CD1c-positive myeloid dendritic cell (primary cell): ENCODE results near the gene ATP8A1.
"Not testable (repeated sequence)": the region's sequence is repeated elsewhere in the genome, so short reads cannot be mapped to it uniquely, and the experiment has no call there.

Experiments
- DNase-seq: peaks from one replicate; pipeline ENCODE4 v3.0.0-alpha.2; 2016; ENCODE audit errors: extremely low spot score

Gene ATP8A1

GRCh38 chr4:42467777-42468176 is 189.1 kb downstream of the ATP8A1 start:
- not testable (repeated sequence) for DNase-seq

- no peak for DNase-seq
These were observed 190.5 kb downstream of the ATP8A1 start for GRCh38 chr4:42466273-42466844.

DNA sequence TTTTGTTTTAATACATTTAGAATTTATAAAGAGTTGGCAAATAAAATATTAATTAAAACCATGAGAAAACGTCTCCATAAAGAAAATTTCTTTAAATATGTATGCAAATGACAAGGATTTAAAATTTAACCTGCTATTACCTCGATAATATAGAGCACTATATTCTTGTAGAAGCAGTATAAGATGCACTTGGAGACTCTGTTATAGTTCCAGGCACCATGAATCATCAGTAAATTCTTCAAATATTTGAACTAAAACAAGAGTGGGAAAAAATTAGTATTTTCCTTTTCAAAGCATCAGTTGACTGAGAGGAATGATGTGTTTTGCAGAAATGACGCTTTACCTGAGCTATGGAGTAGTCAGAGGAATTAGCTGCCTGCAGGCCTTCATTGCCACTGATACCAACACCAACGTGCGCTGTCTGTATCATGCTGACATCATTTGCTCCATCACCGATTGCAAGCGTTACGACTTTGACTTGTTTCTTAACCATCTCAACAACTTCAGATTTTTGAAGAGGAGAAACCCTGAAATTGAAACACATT is 192.3 kb downstream of the ATP8A1 start:
- DNase-seq = no peak

- DNase-seq = not testable (repeated sequence)
These were observed 195.7 kb downstream of the ATP8A1 start for GRCh38 chr4:42461216-42461615.

DNA sequence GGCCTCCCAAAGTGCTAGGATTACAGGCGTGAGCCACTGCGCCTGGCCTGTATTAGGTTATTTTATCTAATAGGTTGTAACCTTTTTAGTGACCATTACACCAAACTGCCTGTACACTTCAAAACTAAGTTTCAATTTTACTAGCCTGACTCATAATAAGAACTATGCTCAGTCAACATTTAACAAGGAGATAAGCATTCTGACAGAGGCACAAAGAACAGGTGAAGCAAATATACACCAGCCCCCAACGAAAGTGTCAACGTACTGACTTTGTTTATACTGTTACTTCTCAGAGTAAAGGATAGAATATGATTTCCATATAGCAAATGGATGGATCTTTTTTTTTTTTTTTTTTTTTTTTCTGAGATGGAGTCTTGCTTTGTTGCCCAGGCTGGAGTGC is 196.9 kb downstream of the ATP8A1 start:
- no peak for DNase-seq

DNA sequence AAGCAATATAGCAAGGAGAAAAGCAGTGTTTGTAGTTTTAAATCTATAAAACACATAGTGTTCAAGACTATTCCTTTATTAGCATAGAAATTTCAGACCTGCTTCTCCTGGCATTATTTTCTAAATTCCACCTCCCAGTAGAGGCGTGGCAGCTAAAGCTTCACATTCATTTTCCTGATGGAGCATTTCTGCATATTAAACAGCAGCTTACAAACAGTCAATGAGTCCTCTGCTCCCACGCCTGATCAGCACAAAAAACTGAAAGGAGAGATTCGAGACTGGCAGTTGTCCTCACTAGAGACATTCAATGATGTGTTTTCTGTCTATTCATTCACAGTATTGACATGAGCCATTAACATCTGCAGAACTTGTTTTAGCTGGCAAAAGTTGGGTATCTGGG is 198.2 kb downstream of the ATP8A1 start:
- no peak for DNase-seq

DNA sequence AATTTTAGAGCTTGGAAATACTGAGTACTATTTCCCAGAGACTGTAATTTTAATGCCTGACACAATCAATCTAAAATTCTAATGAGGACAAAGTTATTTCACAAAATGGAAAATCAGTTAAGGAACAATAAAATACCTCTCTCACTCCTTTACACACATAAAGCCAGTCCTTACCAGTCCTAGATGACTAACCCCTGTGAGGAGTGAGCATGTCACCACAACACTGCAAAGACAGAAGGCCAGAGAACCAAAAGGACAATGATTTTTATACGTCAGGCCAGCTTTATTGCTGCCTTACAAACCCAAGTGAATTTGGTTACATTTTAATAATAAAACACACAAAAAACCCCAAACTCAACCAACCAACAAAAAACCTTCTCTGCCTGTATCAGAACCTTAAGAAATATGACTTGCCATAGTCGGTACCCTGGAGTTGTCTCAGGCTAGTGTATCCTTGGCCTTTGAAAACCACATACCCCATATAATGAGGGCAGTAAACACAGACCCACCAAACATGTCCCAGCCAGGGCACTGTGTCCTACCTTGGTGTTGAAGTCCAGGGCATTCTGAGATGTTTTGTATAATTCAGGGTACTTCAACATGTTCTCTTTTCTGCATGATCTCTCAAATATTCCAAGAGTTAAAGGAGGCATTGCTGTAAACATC is 202.0 kb downstream of the ATP8A1 start:
- no peak for DNase-seq

DNA sequence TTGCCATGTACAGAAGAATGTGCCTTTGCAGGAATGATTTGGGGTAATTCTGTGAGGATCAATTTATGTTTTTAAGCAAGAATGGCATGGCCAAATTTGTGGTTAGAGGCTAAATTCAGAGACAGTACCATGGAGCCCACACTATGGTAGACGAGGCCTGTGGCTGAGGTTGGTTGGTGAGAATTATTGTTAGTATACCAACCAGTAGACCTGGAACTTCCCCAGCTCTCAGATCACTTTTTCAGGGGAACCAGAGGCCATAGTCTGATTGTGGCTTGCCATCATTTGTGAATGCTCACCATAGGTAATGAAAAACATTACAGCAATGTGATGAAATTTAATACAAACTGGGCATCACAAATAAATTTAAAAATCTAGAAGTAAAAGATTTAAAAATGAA is 203.3 kb downstream of the ATP8A1 start:
- DNase-seq = no peak

GRCh38 chr4:42452823-42453222 is 204.1 kb downstream of the ATP8A1 start:
- no peak for DNase-seq

GRCh38 chr4:42446823-42447222 is 210.1 kb downstream of the ATP8A1 start:
- DNase-seq = no peak

DNA sequence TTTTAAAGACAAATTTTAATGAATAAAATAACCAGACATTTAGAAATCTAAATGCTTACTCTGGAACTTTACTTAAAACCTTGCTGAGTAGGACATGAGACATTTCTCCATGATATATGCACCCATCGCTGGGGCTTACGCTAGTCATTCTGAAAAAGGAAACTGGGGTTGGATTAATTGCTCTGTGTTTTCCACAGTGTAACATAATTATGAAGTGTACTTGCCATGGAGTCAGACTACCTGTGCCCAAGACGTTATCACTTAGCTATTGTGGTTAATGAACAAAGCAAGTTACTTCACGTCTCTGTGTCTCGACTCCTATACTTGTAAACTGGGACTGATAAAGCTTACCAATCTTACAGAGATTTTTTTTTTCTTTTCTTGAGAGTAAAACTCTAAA is 211.9 kb downstream of the ATP8A1 start:
- DNase-seq = no peak

- no peak for DNase-seq
These were observed 214.3 kb downstream of the ATP8A1 start for GRCh38 chr4:42442601-42443000.

DNA sequence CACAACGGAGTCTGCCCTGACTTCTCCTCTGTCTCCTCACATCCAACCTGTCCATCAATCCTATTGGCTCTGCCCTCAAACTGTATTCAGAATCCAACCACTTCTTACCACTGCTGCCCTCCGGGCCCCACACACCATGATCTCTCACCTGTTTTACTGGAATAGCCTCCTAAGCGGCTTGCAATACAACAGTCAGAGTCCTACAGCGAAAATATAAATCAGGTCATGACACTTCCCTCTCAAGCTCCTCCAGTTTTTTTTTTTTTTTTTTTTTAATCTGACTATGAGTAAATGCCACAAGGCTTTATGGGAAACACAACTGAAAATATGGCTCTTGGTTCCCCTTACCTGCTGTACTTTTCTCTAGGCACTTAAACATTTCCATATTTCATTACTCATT is 216.8 kb downstream of the ATP8A1 start:
- no peak for DNase-seq

DNA sequence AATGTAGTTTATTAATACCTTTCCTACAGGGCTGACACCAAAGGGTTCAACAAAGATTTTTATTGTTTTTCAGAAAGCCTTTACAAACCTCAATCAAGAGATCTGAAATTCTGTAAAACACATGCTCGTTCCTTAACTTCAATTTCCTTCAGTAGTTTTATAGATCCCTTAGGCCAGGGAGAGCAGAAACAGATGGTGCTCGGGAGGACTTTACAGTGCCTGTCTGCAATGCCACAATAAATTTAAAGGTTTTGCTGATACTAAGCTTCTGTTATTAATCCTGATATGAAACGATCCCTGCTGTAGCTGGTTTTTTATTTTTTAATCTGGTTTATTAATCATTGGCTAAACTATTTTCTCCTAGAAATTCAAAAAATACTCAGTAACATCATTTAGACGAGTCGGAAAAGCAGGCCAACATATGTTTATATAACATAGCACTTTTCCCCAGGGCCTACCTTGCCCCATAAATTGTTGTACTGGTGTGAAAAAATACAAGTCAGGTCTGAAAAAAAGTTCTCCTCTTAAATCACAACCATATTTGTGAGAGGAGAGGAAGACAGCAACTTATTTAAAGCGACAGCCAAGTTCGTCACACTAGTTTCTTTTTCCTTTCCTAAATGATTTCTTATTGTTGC is 219.9 kb downstream of the ATP8A1 start:
- DNase-seq = no peak

GRCh38 chr4:42428036-42428435 is 228.9 kb downstream of the ATP8A1 start:
- DNase-seq = no peak

- DNase-seq = no peak
These were observed 231.5 kb downstream of the ATP8A1 start for GRCh38 chr4:42425146-42426065.

- DNase-seq = no peak
These were observed 236.8 kb downstream of the ATP8A1 start for GRCh38 chr4:42420140-42420539.

- DNase-seq = no peak
These were observed 239.4 kb downstream of the ATP8A1 start for GRCh38 chr4:42417550-42417949.

DNA sequence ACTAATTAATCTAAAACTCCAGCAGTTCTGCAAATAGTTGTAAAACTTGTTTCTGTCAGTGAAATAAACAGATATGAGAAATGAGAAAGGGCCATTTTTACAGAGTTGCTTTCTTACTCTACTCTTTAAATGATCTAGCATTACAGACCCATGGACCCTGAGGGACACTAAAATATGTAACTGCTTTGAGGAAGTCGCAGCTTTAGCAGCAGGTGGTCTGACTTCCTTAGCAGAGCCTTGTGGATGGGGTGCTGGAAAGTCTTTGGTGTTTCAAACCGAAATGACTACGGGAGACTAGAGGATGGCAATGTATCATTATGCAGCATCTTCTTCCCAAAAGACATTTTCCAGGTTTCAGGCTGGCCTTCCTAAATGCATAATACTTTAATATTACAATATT is 240.9 kb downstream of the ATP8A1 start:
- DNase-seq = no peak

- no peak for DNase-seq
These were observed 241.6 kb downstream of the ATP8A1 start for GRCh38 chr4:42415281-42415680.

DNA sequence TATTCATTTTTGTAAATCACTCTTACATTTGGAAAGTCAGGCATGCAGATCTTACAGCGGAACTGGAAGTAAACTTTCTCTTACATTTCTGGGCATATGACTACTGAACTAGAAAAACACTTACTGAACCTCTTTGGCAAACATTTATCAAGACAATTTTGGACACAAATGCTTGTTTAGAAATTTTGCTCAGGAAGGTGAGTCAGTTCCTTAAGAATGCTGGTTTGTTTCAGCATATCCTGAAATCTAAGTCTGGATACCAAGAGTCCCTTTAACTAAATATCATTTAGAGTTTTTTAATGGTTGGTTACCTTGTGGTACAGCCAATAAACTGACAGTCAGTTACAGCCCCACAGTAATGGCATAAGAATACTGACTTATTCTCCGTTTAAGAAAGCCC is 244.7 kb downstream of the ATP8A1 start:
- no peak for DNase-seq

- no peak for DNase-seq
These were observed 245.1 kb downstream of the ATP8A1 start for GRCh38 chr4:42411803-42412202.
